SU-DHL-6 (cell line): Measurements from ENCODE around the gene VTA1.

Experiments used
- H2AFZ ChIP-seq: fragments of 200-600 bp; sonication (generic); 2 replicates; pipeline ENCODE4 v1.6.1; 2014; ENCODE audit warnings: low read depth, mild to moderate bottlenecking, moderate library complexity, mixed read lengths, antibody characterized with exemption, low read length; ENCODE audit not compliant: severe bottlenecking
- H3F3A ChIP-seq: fragments of 200-600 bp; shearing (Covaris generic); 2 replicates; pipeline ENCODE4 v1.6.0; 2016; ENCODE audit warnings: antibody characterized with exemption, mild to moderate bottlenecking; ENCODE audit not compliant: insufficient read depth
- H3K27ac ChIP-seq: fragments of 200-600 bp; sonication (generic); 2 replicates; pipeline ENCODE4 v1.5.1; 2016; ENCODE audit warnings: low read depth, mild to moderate bottlenecking, low read length, moderate library complexity, mixed read lengths
- H3K27me3 ChIP-seq: fragments of 200-600 bp; sonication (generic), shearing (Covaris generic); 2 replicates; pipeline ENCODE4 v1.6.0; 2014; ENCODE audit warnings: mild to moderate bottlenecking, low read length
- H3K36me3 ChIP-seq: fragments of 200-600 bp; sonication (generic); 2 replicates; pipeline ENCODE4 v1.6.1; 2014; ENCODE audit warnings: mild to moderate bottlenecking, low read length, mixed read lengths
- H3K4me2 ChIP-seq: fragments of 300-600, 200-600 bp; shearing (Covaris generic), sonication (generic); 2 replicates; pipeline ENCODE4 v1.6.0; 2014; ENCODE audit warnings: low read length, low read depth, mild to moderate bottlenecking; ENCODE audit not compliant: poor library complexity, severe bottlenecking
- H3K4me3 ChIP-seq: fragments of 200-600 bp; sonication (generic); 2 replicates; pipeline ENCODE4 v1.5.1; 2014; ENCODE audit warnings: antibody characterized with exemption, low read length, mild to moderate bottlenecking, mixed read lengths; ENCODE audit not compliant: insufficient read depth, poor library complexity, severe bottlenecking
- H3K79me2 ChIP-seq: fragments of 200-600 bp; sonication (generic); 2 replicates; pipeline ENCODE4 v1.6.1; 2014; ENCODE audit warnings: mild to moderate bottlenecking, low read length, moderate library complexity; ENCODE audit not compliant: insufficient read depth
- H3K9ac ChIP-seq: fragments of 200-600 bp; sonication (generic); 2 replicates; pipeline ENCODE4 v1.7.0; 2014; ENCODE audit warnings: mild to moderate bottlenecking, low read length
- H3K9me2 ChIP-seq: fragments of 200-600 bp; sonication (generic); replicated peaks from 2 replicates; pipeline ENCODE4 v1.6.1; 2014; ENCODE audit warnings: low read length; ENCODE audit not compliant: insufficient read depth
- H3K9me3 ChIP-seq: fragments of 200-600 bp; sonication (generic); 2 replicates; pipeline ENCODE4 v1.6.1; 2014; ENCODE audit warnings: low read length, mixed read lengths; ENCODE audit not compliant: insufficient read depth
- H4K20me1 ChIP-seq: fragments of 200-600 bp; sonication (generic); 2 replicates; pipeline ENCODE4 v1.6.1; 2014; ENCODE audit warnings: low read depth, mild to moderate bottlenecking, antibody characterized with exemption, low read length, moderate library complexity, mixed read lengths
- CTCF ChIP-seq: fragments of 200-600 bp; sonication (generic); IDR thresholded peaks from one replicate; pipeline ENCODE4 v1.5.1; 2017; ENCODE audit warnings: antibody characterized with exemption, mild to moderate bottlenecking, low read length, moderate library complexity; ENCODE audit not compliant: insufficient read depth, poor library complexity, severe bottlenecking
- EZH2phosphoT487 ChIP-seq: fragments of 200-600 bp; sonication (generic), shearing (Covaris generic); conservative IDR thresholded peaks from 2 replicates; pipeline ENCODE4 v1.6.1; 2018; ENCODE audit warnings: mild to moderate bottlenecking, antibody characterized with exemption, low read length, moderate library complexity, mixed read lengths

VTA1 gene

GRCh38 chr6:142210606-142211005, 63.5 kb downstream of the VTA1 start:
- peaks cover 48% of the 10 kb centered on the region for H3K36me3 ChIP-seq
- H3K27ac ChIP-seq = no peak overlapping the region
- H2AFZ ChIP-seq = no peak overlapping the region
- no peak overlapping the region for H3K9ac ChIP-seq
- no peak overlapping the region for H3K4me2 ChIP-seq
- no peaks in the 10 kb centered on the region for H3F3A ChIP-seq
- no peaks in the 10 kb centered on the region for H3K27me3 ChIP-seq
- no peaks in the 10 kb centered on the region for H4K20me1 ChIP-seq
- peaks cover 16% of the 10 kb centered on the region; the same call in 1 of the 2 replicates for H3K9me3 ChIP-seq
- H3K4me3 ChIP-seq = no peak overlapping the region
- no peaks in the 10 kb centered on the region for H3K9me2 ChIP-seq
- H3K79me2 ChIP-seq = 0 out of 2 replicates have a peak, but pooled peaks cover 4% of the 10 kb centered on the region
- TF ChIP-seq EZH2phosphoT487 = no peak
- no peak for TF ChIP-seq CTCF

- H3K27ac ChIP-seq = no peak overlapping the region
- 0 out of 2 replicates have a peak, but pooled peaks cover 3% of the 10 kb centered on the region for H3K79me2 ChIP-seq
- H3K9ac ChIP-seq = no peak overlapping the region
- peaks cover 41% of the 10 kb centered on the region for H3K36me3 ChIP-seq
- H3K9me2 ChIP-seq = no peaks in the 10 kb centered on the region
- H2AFZ ChIP-seq = no peak overlapping the region
- no peaks in the 10 kb centered on the region for H3F3A ChIP-seq
- TF ChIP-seq CTCF (no peak), EZH2phosphoT487 (no peak)
- no peaks in the 10 kb centered on the region for H4K20me1 ChIP-seq
- H3K9me3 ChIP-seq = peaks cover 16% of the 10 kb centered on the region; the same call in 1 of the 2 replicates
- no peak overlapping the region for H3K4me2 ChIP-seq
- H3K4me3 ChIP-seq = no peak overlapping the region
- H3K27me3 ChIP-seq = no peaks in the 10 kb centered on the region
Observed at GRCh38 chr6:142213402-142213801, 66.3 kb downstream of the VTA1 start.

GRCh38 chr6:142218446-142218845, 71.4 kb downstream of the VTA1 start:
- no peak overlapping the region for H2AFZ ChIP-seq
- no peak overlapping the region for H3K9ac ChIP-seq
- H3K27ac ChIP-seq = no peak overlapping the region
- H4K20me1 ChIP-seq = no peaks in the 10 kb centered on the region
- TF ChIP-seq EZH2phosphoT487 (no peak), CTCF (no peak)
- H3K4me3 ChIP-seq = no peak overlapping the region
- no peaks in the 10 kb centered on the region for H3K27me3 ChIP-seq
- no peaks in the 10 kb centered on the region for H3K79me2 ChIP-seq
- H3K9me2 ChIP-seq = no peaks in the 10 kb centered on the region
- no peaks in the 10 kb centered on the region for H3K9me3 ChIP-seq
- peaks cover 14% of the 10 kb centered on the region; the same call in 1 of the 2 replicates for H3K36me3 ChIP-seq
- no peak overlapping the region for H3K4me2 ChIP-seq
- H3F3A ChIP-seq = no peaks in the 10 kb centered on the region
